Activated T-cell treated with anti-CD3 and anti-CD28 coated beads for 24 hours (primary cell): ENCODE results near the gene PCDH15.

Experiments
- DNase-seq: peaks from one replicate; pipeline ENCODE4 v3.0.0-alpha.2; 2020; ENCODE audit warnings: low read depth

Gene PCDH15

DNA sequence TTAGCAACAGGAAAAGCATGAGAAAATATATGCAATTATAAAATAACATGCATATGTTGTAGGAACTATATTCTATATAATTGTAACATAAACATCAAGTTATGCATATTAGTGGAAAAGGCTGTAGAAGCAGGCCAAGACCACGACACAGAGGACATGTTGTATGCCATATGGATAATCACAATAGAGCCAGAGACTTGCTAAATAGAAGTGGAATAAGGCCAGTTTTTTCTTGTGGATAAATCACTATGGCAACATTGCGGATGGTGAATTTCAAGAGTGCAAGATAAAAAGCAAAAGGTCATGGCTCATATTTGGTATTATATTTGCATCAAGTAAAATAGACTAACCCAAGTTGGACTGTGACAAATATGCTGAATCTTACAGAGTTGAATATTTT is 93.0 kb downstream of the PCDH15 start:
- no peak for DNase-seq

DNA sequence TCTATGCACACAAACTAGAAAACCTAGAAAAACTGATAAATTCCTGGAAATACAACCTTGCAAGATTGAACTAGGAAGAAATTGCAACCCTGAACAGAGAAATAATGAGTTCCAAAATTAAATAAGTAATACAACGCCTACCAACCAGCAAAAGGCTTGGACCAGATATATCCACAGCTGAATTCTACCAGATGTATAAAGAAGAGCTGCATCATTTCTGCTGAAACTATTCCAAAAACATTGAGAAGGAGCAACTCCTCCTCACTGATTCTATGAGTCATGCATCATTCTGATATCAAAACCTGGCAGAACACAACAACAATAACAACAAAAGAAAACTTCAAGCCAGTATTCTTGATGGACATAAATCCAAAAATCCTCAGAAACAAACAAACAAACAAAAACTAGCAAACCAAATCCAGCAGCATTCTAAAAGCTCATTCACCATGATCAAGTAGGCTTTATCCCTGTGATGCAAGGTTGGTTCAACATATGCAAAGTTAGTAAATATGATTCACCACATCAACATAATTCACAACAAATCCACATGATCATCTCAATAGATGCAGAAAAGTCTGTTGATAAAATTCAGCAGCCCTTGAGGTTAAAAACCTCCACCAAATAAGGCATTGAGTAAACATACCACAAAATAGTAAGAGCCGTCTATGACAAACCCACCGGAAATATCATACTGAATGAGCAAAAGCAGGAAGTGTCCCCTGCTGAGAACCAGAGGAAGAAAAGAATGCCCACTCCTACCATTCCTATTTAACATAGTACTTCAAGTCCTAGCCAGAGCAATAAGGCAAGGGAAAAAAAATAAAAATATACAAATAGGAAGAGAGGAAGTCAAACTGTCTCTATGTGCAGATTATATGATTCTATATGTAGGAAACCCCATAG is 98.2 kb downstream of the PCDH15 start:
- DNase-seq, result no peak

- DNase-seq, result no peak
These were observed 109.7 kb downstream of the PCDH15 start for GRCh38 chr10:54691331-54691730.

DNA sequence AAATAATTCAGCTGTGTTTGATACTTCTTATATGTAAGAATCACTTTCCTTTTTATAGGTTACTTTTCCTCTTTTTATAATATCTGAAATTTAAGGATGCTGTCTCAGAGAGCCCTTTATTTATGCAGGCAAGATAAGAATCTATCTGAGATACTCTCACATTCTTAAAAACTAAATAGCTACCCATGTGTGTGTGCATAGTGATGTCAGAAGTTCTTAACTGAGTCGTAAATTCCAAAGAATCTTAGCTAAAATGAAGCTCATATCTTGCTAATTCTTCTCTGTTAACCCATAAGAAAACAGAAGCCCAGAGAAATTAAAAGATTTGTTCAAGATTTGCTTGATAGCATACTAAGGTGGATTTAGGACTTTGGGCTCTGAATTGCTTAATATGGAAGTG is 118.5 kb downstream of the PCDH15 start:
- no peak for DNase-seq

DNA sequence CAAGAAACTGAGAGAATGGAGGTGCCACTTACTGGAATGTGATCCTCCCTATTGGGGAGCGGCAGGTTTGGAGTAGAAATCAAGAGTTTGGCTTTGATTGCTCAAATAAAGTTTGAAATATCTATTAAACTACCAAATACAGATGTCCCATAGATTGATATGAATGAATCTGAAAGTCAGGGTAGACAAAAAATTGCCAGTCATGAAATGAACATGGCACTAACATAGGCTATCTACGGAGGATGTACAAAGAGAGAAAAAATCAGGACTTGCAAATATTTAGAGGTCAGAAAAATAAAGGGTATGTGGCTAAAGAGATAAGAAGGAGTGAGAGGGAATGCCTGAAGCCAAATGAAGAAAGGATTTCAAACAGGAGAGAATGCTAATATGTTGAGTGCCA is 119.9 kb downstream of the PCDH15 start:
- no peak for DNase-seq

- DNase-seq, result no peak
These were observed 133.9 kb downstream of the PCDH15 start for GRCh38 chr10:54667136-54667535.

GRCh38 chr10:54666192-54666591 is 134.8 kb downstream of the PCDH15 start:
- no peak for DNase-seq

DNA sequence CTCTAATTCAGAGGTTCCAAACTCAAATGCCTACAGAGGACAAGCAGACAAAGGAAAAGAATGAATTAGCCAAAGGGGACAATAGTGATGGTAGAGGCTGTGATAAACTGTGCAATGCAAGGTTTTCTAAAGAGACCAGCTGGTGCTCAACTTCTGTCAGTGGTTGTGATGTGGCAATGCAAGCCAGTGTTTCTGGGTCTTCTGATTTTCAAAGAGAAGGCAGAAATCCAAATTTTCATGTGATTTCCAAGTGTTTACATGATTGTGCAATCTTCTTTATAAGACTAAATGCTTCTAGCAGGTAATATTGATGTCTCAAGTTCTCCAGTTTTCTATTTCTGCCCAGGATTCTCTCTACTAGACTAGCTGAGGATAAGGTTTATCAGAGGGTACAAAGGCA is 135.9 kb downstream of the PCDH15 start:
- DNase-seq, result no peak

DNA sequence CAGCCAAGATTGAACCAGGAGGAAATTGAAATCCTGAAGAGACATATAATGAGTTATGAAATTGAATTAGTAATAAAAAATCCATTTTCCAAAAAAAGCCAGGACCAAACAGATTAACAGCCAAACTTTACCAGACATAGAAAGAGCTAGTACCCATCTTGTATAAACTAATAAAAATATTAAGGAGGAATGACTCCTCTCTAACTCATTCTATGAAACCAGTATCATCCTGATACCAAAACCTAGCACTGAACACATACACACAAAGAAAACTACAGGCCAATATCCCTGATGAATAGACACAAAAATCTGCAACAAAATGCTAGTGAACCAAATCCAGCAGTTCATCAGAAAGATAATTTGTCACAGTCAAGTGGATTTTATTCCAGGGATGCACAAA is 140.6 kb downstream of the PCDH15 start:
- no peak for DNase-seq

- no peak for DNase-seq
These were observed 144.4 kb downstream of the PCDH15 start for GRCh38 chr10:54656643-54657042.

- no peak for DNase-seq
These were observed 147.5 kb downstream of the PCDH15 start for GRCh38 chr10:54653518-54653917.

GRCh38 chr10:54650547-54650946 is 150.5 kb downstream of the PCDH15 start:
- DNase-seq, result no peak

DNA sequence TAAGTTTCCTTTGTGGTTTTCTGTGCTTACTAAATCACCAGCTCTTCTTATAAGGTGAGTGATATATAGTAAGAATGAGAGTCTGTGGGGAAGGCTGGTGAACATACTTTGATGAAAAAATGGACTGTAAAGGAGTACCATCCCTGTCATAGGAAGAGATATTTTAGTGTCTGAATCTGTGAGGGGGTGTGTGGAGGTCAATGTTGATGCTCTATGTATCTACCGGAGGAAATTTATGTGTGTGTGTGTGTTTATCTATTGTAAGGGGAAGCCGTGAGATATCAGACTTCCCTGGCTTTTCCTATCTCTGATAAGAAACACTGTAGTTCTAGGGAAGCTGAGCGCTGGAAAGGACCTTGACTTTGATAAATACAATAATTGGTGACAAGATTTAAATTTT is 179.0 kb downstream of the PCDH15 start:
- DNase-seq, result no peak

DNA sequence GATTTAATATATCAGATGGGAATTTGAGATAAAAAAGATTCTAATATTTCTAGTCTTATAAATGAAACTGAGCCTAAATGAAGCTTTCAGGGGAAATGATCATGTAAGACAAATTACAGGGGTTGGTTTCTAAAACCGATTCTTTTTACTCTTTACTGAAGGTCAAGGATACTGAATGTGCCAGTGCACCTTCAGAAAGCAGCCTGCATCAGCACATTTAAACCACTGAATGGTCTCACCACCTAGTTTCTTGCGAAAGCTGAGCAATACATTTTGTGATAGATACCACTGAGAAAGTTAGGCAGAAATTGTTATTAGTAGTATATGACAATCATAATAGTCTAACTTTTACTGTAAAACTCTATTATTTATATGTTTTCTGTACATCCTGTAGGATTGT is 180.7 kb downstream of the PCDH15 start:
- DNase-seq, result no peak

GRCh38 chr10:54614072-54614471 is 187.0 kb downstream of the PCDH15 start:
- no peak for DNase-seq

- DNase-seq, result no peak
These were observed 187.9 kb downstream of the PCDH15 start for GRCh38 chr10:54613162-54613561.

- no peak for DNase-seq
These were observed 191.6 kb downstream of the PCDH15 start for GRCh38 chr10:54609423-54609822.

DNA sequence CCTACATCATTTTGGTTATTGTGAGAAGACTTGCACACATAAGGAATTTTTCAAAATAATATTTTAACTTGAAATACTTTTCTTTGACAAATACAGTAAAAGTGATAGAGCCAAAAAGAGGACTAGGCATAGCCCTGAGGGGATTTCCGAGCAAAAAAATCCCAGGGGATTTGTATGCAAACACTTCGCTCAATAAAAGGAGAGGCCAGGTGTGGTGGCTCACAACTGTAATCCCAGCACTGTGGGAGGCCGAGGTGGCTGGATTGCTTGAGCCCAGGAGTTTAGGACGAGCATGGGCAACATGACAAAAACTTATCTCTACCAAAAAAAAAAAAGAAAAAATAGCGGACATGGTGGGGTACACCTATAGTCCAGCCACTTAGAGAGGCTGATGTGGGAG is 193.0 kb downstream of the PCDH15 start:
- DNase-seq, result no peak

GRCh38 chr10:54594289-54594688 is 206.7 kb downstream of the PCDH15 start:
- no peak for DNase-seq

- DNase-seq, result no peak
These were observed 213.1 kb downstream of the PCDH15 start for GRCh38 chr10:54587971-54588370.

- DNase-seq, result no peak
These were observed 215.5 kb downstream of the PCDH15 start for GRCh38 chr10:54585572-54585971.

DNA sequence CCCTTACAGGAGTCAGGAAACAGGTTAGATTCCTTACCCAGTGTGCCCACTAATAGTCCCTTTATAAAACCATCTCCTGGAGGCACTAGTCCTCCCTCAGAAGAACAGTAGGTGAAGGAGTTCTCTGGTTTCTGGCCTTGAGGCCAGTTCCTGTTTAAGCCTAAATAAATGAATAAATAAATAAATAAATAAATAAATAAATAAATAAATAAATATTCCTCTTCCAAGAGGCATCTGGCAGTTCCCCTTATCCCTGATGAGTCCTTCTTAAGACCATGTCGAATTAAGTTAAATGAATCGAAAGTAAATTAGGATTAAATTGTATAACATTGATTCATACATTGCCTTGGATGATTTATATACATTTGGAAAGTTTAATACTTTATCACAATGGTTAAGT is 223.3 kb downstream of the PCDH15 start:
- DNase-seq, result no peak

- DNase-seq, result no peak
These were observed 224.5 kb downstream of the PCDH15 start for GRCh38 chr10:54576541-54576940.

DNA sequence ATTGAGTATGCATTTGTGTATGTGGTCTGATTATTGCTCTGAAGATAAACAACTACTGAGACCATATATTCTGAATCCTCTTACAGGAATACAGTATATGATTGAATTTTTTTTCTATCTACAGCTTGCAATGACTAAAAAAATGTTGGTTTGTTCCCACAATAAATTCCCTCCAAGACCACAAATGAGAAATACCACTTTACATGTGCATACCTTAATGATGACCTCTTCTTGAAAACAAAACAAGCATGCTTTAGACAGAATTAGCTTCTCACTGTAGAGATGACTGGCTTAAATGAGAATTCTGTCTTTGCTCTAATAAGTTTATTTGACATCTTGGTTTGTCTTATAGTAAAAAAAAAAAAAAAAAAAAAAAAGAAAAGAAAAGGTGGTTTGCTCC is 241.5 kb downstream of the PCDH15 start:
- DNase-seq, result no peak
